NCI-H1436 treated with DMSO at 0.1 percent for 48 hours (cell line): ENCODE results near the gene SSU72.
A peak's percentile ranks its signal among the peaks of the same experiment; 100 is the strongest.
"Not testable (repeated sequence)": the region's sequence is repeated elsewhere in the genome, so short reads cannot be mapped to it uniquely, and the experiment has no call there.

Experiments used
- DNase-seq: peaks from one replicate; lab custom pipeline; 2025; lab: John Stamatoyannopoulos, UW

The SSU72 gene

DNA sequence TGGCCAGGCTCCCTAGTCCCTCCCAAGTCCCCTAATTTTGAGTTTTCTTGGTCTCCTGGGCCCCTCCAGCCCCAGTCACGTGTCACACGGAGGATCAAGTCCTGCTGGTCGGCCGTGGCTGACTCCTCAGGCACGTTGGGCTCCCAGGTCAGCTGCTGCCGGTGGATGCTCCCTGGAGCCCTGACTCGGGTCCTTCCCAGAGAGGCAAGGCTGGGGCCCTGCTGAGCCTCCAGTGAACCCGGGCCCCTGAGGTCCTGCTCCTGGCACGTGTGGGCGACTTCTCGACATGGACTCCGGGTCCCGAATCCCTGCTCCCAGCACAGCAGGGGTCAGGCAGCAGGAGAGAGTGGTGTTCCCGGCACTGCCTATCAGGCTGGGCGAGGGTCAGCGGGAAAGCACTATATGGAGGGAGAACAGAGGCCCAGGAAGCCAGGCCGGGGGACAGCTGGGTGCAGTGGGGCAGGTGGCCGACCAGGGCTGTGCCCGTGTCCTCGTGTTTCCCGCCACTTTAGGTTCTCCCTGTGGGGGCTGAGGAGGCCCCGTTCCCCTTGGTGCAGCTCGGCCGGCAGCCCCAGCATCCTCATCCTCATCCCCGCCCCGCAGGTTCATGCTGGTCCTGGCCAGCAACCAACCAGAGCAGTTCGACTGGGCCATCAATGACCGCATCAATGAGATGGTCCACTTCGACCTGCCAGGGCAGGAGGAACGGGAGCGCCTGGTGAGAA is 47.4 kb downstream of the SSU72 start:
- DNase-seq: no peak

DNA sequence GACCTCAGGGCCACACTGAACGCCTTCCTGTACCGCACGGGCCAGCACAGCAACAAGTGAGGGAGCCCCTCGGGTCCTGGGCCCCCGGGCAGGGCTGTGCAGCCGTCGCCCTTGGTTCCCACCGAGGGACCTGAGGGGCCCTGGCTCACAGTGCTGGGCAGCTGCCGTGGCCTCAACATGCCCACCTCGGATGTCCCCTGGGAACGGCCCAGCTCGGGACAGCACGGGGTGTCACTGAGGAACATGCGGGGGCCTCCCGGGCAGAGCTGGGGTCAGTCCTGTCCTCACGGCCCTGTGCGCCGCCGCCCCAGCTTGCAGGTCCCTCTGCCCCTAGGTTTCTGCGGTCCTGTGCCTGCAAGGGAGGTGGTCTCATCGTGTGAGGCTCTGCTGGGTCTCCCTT is 48.2 kb downstream of the SSU72 start:
- DNase-seq: not testable (repeated sequence)

DNA sequence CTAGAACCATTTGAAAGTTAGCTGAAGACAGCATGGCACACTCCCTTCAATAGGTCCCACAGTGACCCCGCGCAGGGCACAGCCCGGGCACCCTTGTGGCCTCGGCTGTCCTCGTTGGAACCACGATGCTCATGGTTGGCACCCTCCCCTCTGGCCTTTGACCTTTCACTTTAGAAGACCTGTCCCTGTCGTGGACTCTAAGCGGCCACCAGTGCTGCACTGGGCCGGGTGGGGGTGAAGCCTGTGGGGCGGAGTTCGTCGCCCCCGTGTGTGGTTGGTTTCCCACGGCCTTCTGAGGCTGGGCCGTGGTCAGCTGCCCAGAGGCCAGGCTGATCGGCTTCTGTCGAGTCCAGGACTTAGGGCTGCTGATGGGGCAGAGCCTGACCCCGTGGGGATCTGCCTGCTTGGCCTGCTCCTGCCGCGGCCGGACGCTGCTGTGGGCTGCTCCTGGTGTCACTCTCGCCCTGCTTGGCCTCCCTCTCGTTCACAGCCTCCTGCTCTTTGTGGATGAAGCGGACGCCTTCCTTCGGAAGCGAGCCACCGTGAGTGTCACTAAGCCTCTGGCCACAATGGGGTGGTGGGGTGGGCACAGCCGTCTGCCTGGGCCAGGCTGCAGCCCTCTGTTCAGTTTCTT is 49.8 kb downstream of the SSU72 start:
- not testable (repeated sequence) for DNase-seq

DNA sequence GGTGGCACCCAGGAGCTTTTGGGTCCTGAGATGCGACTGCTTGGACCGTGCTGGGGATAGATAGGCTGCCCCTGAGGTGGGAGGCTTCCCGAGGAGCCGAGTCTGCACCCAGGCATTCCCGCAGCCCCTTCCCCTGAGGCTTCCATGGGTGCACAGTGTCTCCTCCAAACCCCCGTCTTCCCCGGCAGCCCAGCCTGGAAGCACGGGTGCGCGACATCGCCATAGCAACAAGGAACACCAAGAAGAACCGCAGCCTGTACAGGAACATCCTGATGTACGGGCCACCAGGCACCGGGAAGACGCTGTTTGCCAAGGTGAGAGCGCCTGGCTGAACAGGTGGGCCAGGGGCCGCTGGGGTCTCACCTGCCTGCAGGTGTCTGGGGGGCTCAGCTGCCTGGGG is 51.0 kb downstream of the SSU72 start:
- not testable (repeated sequence) for DNase-seq

DNA sequence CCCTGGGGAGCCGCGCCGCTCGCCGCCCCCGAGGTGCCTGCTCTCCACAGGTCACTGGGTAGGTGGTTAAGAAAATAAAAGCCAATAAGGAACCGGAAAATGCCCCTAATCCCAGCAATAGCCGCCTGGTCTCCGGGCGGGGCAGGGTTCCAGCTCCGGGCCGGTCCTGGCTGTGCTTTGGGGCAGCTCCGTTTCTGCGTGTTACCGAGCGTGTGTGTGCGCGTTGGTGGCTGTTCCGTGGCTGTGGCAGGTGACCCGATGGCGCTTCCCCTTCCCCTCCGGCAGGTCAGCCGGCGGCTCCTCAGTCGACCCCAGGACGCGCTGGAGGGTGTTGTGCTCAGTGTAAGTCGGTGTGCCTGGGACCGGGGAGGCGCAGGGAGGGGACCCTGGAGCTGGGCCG is 51.4 kb downstream of the SSU72 start:
- DNase-seq: not testable (repeated sequence)

DNA sequence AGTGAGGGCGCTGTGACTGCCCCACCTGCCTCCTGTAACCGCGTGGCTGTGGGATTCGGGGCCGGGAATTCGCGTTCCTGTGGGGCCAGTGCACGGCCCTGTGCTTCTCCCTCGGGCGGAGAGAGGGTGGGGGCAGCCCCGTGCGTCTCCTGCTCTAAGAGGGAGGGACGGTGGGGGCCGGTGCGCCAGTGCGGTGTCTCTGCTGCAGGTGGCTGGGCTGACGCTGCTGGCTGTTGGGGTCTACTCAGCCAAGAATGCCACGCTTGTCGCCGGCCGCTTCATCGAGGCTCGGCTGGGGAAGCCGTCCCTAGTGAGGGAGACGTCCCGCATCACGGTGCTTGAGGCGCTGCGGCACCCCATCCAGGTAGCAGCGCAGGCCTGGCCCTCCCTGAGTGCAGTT is 52.1 kb downstream of the SSU72 start:
- not testable (repeated sequence) for DNase-seq

DNA sequence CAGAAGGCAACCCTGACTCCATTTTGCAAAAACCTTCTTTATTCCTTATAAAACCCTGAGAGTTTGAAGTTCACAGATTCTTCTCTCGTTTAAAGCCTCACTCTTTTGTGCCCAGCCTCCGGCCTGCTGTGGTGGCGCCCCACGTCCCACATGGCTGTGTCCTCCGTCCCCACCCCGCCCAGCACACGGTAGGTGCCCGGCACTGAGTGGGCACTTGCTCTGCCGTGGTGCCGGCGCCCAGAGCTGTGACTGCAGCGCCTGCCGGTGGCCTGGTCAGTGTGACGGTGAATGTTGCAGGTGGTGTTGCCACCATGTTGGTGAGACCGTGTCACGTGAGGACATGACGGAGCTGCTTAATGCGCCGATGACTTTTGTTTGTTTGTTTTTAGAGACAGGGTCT is 53.3 kb downstream of the SSU72 start:
- DNase-seq: no peak

DNA sequence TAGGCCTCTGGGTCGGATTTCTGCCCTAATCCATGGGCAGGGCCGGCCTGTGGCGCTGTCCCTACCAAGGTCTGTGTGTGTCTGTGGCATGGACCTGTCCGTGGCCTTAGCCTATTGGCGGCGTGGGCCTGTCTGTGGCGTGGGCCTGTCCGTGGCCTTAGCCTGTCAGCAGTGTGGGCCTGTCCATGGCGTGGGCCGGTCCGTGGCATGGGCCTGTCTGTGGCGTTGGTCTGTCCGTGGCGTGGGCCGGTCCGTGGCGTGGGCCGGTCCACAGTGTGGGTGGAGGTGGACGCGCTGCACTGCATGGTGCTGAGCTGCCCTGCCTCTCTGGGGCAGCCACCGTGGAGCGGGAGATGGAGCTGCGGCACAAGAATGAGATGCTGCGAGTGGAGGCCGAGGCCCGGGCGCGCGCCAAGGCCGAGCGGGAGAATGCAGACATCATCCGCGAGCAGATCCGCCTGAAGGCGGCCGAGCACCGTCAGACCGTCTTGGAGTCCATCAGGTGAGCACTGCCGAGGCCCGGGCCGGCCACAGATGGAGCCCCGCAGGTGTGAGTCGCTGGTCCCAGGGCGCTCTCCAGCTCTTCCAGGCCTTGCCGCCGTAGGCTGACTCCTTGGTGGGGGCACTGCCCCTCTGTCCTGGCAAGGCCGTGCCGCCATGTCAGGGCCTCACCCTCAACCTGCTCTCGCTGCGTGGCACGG is 54.7 kb downstream of the SSU72 start:
- not testable (repeated sequence) for DNase-seq

DNA sequence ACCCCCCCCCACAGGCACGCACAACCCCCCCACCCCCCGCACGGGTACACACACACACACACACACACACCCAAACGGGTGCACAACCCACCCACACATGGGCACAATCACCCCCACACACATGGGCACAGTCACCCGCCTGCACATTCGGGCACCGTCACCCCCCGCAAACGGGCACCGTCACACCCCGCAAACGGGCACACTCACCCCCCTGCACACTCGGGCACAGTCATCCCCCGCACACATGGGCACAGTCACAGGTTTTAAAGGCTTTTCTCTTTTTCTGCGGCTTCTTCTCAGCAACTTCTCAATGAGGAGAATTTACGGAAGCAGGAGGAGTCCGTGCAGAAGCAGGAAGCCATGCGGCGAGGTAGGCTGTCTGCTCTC is 56.0 kb downstream of the SSU72 start:
- DNase-seq: not testable (repeated sequence)

DNA sequence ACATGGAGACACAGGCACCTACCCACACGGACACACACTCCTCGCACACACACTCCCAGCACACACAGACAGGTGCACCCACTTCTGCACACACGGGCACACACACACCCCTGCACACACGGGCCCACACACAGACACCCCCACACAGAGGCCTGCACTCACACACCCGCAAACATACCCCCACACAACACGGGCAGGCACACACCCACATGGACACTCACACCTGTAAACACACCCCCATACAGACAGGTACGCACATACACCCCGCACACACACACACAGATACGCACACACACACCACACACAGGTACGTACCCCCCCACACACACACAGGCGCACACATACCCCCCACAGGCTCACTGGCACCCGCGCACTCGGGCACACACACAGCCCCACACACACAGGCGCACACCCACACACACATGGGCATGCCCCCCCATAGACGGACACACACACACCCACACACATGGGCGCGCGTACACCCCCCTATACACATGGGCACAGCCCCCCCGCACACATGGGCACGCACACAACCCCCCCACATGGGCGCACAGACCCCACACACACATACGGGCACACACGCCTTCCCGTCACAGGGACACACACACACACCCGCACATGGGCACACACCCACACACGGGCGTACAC is 56.6 kb downstream of the SSU72 start:
- DNase-seq: no peak

DNA sequence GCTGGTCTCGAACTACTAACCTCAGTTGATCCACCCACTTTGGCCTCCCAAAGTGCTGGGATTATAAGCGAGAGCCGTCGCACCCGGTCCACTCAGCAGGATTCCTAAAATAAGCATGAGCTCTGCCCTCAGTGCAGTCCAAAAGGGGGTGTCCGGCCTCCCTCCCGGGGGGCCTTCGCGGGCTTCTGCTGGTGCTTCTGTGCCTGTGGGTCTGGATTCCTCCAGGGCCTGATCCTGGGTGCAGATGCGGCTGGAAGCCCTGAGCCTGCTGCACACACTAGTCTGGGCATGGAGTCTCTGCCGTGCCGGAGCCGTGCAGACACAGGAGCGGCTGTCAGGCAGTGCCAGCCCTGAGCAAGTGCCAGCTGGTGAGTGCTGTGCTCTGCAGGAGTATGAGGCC is 57.7 kb downstream of the SSU72 start:
- DNase-seq: not testable (repeated sequence)

DNA sequence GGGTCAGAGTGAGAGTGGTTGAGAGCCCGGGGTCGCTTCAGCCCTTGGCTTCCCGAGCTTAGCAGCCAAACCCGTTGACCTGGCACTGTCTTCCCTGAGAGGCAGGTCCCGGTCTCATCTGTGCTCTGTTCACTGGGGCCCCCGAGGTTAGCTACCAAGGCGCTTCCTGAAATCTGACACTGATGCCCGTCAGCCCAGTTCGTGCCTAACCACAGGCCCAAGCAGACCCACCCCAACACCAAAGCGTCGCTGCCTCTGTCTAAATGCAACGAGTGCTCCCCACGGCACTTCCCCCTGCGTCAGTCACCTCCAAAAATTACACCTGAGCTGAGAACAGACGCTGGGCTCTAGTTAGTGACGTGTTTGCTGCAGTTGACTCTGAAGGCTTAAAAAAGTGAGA is 60.3 kb downstream of the SSU72 start:
- DNase-seq: not testable (repeated sequence)

DNA sequence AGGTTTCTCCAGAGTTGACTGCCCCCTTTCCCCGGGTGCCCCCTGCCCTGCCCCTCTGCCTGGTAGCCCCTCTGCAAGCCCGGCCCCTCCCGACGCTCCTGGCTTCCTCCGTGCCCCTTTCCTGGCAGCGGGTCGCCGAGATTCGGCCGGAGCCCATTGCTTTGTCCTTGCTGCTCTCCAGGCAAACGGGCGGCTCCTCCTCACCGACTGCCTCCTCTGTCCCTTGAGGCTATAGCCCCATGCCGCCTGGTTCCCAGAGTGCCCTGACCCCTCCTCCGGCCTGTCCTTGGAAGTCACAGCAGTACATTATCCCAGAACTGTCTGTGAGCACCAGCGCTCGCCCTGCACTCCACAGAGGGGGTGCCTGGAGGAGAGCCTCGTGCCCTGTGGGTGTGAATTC is 61.0 kb downstream of the SSU72 start:
- DNase-seq: not testable (repeated sequence)

DNA sequence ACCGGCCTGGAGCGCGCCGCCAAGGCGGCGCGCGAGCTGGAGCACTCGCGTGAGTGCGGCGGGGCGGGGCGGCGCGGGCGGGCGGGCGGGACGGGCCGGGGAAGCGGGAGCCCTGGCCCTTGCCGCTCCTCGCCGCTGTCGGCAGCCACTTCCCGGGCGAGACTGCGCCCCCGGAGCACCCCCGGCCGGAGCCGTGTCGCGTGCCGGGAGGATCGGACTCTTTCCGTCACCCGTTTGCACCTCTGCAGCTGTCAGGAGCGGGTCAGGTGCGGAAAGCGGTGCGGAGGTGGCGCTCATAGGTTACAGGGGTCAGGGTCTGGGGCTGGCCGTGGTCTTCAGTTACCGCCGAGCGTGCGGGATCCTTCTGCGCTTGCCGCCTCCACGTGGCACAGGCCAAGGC is 62.2 kb downstream of the SSU72 start:
- DNase-seq: not testable (repeated sequence)

DNA sequence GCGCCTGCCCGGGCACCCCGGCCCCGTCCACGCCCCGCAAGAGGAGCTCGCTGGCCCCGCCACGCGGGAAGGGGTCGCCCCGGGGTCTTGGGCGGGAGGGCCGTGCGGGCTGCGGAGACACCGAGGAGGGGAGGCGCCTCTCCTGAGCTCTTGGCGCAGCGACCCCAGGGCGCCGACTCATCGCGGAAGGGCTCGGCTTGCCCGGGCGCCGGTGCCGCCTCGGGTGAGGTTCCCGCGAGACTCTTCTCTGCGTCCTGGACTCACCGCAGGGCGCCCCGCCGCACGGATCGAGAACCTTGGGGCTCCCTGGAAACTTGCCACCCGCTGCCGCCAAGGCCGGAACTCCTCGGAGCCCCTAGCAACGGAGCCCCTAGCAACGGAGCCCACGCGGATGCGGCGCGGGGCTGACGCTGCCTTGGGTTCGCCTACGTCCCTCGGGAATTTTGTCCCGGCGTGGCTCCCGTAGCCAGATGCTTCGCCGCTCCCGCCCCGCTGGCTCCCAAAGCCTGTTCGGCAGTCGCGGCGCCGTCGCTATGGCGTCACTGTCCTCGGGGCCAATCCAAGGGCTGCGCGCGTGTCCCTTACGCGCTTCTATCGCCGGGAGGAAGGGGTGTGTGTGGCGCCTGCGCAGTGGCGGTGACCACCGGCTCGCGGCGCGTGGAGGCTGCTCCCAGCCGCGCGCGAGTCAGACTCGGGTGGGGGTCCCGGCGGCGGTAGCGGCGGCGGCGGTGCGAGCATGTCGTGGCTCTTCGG is 63.0 kb downstream of the SSU72 start, which contains the start of gene ATAD3A:
TSS of gene ATAD3A (plus strand) at position 630 of the 753 bp plus-strand sequence. CDS start at position 737, 107 bp downstream.
- DNase-seq: peak; percentile 82

DNA sequence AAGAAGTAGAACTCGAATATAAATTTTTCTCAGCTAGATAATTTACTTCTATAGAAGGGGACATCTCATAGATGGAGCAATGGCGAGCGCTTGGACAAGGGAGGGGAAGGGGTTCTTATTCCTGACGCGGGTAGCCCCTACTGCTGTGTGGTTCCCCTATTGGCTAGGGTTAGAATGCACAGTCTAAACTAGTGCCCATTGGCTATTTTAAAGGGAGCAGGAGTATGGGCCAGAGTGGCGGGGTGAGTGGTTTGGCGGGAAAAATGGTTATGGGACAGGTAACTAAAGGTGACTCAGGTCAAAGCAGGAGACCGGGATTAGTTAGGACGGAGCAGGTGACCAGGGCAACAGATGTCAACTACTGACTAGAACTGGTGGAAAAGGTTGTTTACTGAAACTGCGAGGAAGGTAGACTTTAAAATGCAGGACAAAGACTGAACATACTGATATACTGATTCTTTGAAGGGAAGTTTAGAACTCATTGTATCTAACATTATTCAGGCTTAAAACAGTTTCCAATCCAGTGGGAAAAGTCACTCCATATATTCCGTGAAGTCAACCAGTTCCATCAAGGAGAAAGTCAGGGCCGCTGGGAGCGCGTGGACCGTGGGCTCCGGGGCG is 63.6 kb downstream of the SSU72 start:
- DNase-seq: no peak

DNA sequence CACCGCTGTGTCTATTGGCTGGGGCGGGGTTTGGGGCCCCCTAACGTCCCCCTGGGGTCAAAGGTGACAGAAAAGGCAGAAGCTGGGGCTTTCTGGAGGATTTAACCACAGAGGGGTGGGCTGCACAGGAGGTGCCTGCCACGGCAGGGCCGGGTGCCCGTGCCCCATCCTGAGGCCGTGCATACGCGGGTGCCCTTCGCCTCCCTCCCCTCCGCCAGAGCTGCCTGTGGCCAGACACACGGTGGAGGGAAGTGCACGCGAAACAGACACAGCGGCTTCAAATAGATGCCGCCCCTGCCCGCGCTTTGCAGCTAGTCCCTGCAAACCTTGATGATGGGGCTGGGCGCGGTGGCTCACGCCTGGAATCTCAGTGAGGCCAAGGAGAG is 65.2 kb downstream of the SSU72 start:
- DNase-seq: not testable (repeated sequence)

DNA sequence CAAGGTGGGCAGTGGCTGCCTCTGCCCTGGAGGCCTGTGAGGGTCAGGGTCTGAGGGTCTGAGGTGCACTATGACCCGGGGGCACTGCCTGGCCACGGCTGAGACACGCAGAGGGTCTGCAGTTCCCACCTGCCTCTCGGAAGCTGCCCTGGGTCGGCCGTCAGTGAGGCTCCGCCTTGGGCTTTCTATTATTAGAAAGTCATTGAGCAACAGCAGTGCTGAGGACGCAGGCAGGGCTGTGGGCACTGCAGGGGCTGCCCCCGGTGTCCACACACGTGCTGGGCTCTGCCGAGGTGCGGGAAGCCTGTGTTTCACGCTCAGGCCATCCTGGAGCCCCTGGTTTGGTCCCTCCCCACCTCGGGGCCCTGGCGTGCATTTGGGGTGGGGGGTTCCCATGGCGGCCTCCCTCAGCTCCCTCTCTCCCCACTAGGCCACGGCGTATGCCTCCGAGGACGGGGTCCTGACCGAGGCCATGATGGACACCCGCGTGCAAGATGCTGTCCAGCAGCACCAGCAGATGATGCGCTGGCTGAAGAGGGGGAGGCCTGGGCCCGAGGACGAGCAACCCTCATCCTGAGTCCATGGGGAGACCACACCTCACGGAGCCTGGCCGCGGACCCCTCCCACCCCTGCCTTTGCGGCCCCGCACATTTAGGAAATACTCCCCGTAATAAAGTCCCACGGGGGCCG is 65.7 kb downstream of the SSU72 start:
- not testable (repeated sequence) for DNase-seq

DNA sequence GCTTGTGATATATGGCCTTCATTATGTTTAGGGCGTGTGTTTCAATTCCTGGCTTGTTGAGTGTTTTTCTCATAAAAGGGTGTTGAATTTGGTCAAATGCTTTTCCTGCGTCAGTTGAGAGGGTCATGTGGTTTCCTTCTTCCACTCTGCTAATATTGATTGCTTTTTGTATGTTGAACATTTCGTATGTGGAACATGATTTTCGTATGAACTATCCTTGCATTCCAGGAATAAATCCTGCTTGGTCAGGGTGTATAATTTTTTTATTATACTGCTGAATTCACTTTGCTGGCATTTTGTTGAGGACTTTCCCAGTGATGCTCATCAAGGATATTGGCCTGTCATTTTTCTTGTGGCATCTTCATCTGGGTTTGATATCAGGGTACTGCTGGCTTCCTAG is 67.4 kb downstream of the SSU72 start:
- no peak for DNase-seq

DNA sequence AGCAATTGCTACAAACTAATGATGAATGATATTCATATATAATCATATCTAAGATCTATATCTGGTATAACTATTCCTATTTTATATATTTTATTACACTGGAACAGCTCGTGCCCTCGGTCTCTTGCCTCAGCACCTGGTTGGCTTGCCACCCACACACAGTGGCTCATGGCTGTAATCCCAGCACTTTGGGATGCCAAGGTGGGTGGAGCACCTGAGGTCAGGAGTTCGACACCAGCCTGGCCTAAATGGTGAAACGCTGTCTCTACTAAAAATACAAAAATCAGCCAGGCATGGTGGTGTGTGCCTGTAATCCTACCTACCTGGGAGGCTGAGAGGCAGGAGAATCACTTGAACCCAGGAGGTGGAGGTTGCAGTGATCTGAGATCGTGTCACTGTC is 68.9 kb downstream of the SSU72 start:
- not testable (repeated sequence) for DNase-seq

DNA sequence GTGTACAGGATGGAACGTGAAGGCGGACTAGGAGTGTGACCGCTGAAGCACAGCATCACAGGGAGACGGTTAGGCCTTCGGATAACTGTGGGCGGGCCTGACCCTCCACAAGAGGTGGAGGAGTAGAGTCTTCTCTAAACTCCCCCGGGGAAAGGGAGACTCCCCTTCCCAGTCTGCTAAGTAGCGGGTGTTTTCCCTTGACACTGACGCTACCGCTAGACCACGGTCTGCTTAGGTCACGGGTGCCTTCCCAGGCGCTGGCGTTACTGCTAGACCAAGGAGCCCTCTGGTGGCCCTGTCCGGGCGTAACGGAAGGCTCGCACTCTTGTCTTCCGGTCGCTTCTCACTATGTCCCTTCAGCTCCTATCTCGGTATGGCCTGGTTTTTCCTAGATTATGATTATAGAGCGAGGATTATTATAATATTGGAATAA is 69.3 kb downstream of the SSU72 start:
- DNase-seq: not testable (repeated sequence)
